SK-N-MC (cell line): Measurements from ENCODE around the gene CACNA1H.

Experiments used
- EZH2 ChIP-seq: fragments of 200-600 bp; sonication (generic); IDR thresholded peaks from one replicate; pipeline ENCODE4 v1.6.1; 2017; ENCODE audit warnings: antibody characterized with exemption
- POLR2AphosphoS5 ChIP-seq: IDR thresholded peaks from 2 replicates; pipeline ENCODE4 v1.6.1; 2012; ENCODE audit warnings: mild to moderate bottlenecking, low read depth, low read length, borderline replicate concordance

- TF ChIP-seq POLR2AphosphoS5 (no peak), EZH2 (no peak)
These were observed 21.0 kb downstream of the CACNA1H start for GRCh38 chr16:1173788-1174451.
